ENCODE measurements around the gene PTPMT1. TPM values are rescaled to one million over a fixed set of nuclear protein-coding genes. Genes with fewer than 3 reads are reported as not detected.

PTPMT1 gene
- total RNA-seq, 3 donors from 2014 or later, result 130 to 139 (median 137) TPM

- Histone ChIP-seq H3K27me3 (no peaks in the 10 kb centered on the region), H3K36me3 (no peaks in the 10 kb centered on the region), H3K27ac (no peak overlapping the region), H3K4me3 (no peak overlapping the region), H3K4me1 (no peaks in the 10 kb centered on the region), H3K9me3 (no peaks in the 10 kb centered on the region)
- intact Hi-C loops (cut with DNase I; ENCODE audit: low total_unique reads), result no loop called here
- TF ChIP-seq POLR2A (IDR thresholded peaks at IDR 0.05) (no peak), POLR2AphosphoS5 (IDR thresholded peaks at IDR 0.05) (no peak), CTCF (IDR thresholded peaks at IDR 0.05) (no peak)
- DNase-seq (ENCODE audit: low spot score in 2 of 2), result no peak
These were observed 44.3 kb downstream of the PTPMT1 start for GRCh38 chr11:47609675-47610074.

GRCh38 chr11:47611348-47611794 lies 46.0 kb downstream of the PTPMT1 start:
- no peaks in the 10 kb centered on the region for H3K4me1 ChIP-seq
- H3K27ac ChIP-seq, result no peak overlapping the region
- H3K9me3 ChIP-seq, result no peaks in the 10 kb centered on the region
- DNase-seq (ENCODE audit: low spot score in 2 of 2), result no peak
- no peak overlapping the region for H3K4me3 ChIP-seq
- H3K36me3 ChIP-seq, result no peaks in the 10 kb centered on the region
- TF ChIP-seq POLR2A (IDR thresholded peaks at IDR 0.05) (no peak), POLR2AphosphoS5 (IDR thresholded peaks at IDR 0.05) (no peak), CTCF (IDR thresholded peaks at IDR 0.05) (no peak)
- no peaks in the 10 kb centered on the region for H3K27me3 ChIP-seq
- intact Hi-C loops (cut with DNase I; ENCODE audit: low total_unique reads), result no loop called here

GRCh38 chr11:47615249-47615648 lies 49.9 kb downstream of the PTPMT1 start:
- no peaks in the 10 kb centered on the region for H3K27me3 ChIP-seq
- no peak overlapping the region for H3K27ac ChIP-seq
- no peaks in the 10 kb centered on the region for H3K9me3 ChIP-seq
- TF ChIP-seq CTCF (IDR thresholded peaks at IDR 0.05) (no peak), POLR2A (IDR thresholded peaks at IDR 0.05) (no peak), POLR2AphosphoS5 (IDR thresholded peaks at IDR 0.05) (no peak)
- H3K36me3 ChIP-seq, result no peaks in the 10 kb centered on the region
- H3K4me3 ChIP-seq, result no peak overlapping the region
- intact Hi-C loops (cut with DNase I; ENCODE audit: low total_unique reads), result no loop called here
- no peak for DNase-seq (ENCODE audit: low spot score in 2 of 2)
- H3K4me1 ChIP-seq, result no peaks in the 10 kb centered on the region

GRCh38 chr11:47616726-47617416 lies 51.5 kb downstream of the PTPMT1 start:
- no peaks in the 10 kb centered on the region for H3K9me3 ChIP-seq
- no peak overlapping the region for H3K27ac ChIP-seq
- no peak for TF ChIP-seq POLR2AphosphoS5 (IDR thresholded peaks at IDR 0.05)
- peak in 1 of 3 donors; percentile 49 for TF ChIP-seq CTCF (IDR thresholded peaks at IDR 0.05)
- no peaks in the 10 kb centered on the region for H3K4me1 ChIP-seq
- no peak for DNase-seq (ENCODE audit: low spot score in 2 of 2)
- no peaks in the 10 kb centered on the region for H3K27me3 ChIP-seq
- intact Hi-C loops (cut with DNase I; ENCODE audit: low total_unique reads), result no loop called here
- H3K36me3 ChIP-seq, result no peaks in the 10 kb centered on the region
- no peak overlapping the region for H3K4me3 ChIP-seq

- TF ChIP-seq POLR2A (IDR thresholded peaks at IDR 0.05) (no peak), CTCF (IDR thresholded peaks at IDR 0.05) (no peak), POLR2AphosphoS5 (IDR thresholded peaks at IDR 0.05) (no peak)
- intact Hi-C loops (cut with DNase I; ENCODE audit: low total_unique reads), result no loop called here
These were observed 52.0 kb downstream of the PTPMT1 start for GRCh38 chr11:47617417-47617809.

More at GRCh38 chr11:47617417-47617809, 52.0 kb downstream of the PTPMT1 start:
- Histone ChIP-seq H3K27me3 (no peaks in the 10 kb centered on the region), H3K9me3 (no peaks in the 10 kb centered on the region), H3K4me1 (no peaks in the 10 kb centered on the region), H3K27ac (no peak overlapping the region), H3K36me3 (no peaks in the 10 kb centered on the region), H3K4me3 (no peak overlapping the region)
- DNase-seq (ENCODE audit: low spot score in 2 of 2), result no peak
